NCI-H82 treated with DMSO at 0.1 percent for 48 hours (cell line): ENCODE data around the gene CNTN1.

Experiments used
- DNase-seq: peaks from one replicate; lab custom pipeline; 2025; ENCODE audit not compliant: unreplicated experiment; lab: John Stamatoyannopoulos, UW

Gene CNTN1

GRCh38 chr12:41100572-41100971 is 408.3 kb downstream of the CNTN1 start:
- no peak for DNase-seq

GRCh38 chr12:41101806-41102205 is 409.6 kb downstream of the CNTN1 start:
- DNase-seq, result no peak

- DNase-seq, result no peak
Measured at GRCh38 chr12:41103614-41104013, 411.4 kb downstream of the CNTN1 start.

GRCh38 chr12:41106315-41106714 is 414.1 kb downstream of the CNTN1 start:
- DNase-seq, result no peak

- DNase-seq, result no peak
Measured at GRCh38 chr12:41108032-41108431, 415.8 kb downstream of the CNTN1 start.

GRCh38 chr12:41112903-41113302 is 420.7 kb downstream of the CNTN1 start:
- no peak for DNase-seq

GRCh38 chr12:41120211-41120610 is 428.0 kb downstream of the CNTN1 start:
- no peak for DNase-seq

GRCh38 chr12:41121374-41121773 is 429.1 kb downstream of the CNTN1 start:
- no peak for DNase-seq
